DMS 273 (cell line): Measurements from ENCODE around the gene FOXD1.
A peak's percentile ranks its signal among the peaks of the same experiment; 100 is the strongest.
"Not testable (repeated sequence)": the region's sequence is repeated elsewhere in the genome, so short reads cannot be mapped to it uniquely, and the experiment has no call there.

Experiments used
- DNase-seq: peaks from one replicate; lab custom pipeline; 2025; ENCODE audit not compliant: unreplicated experiment; lab: John Stamatoyannopoulos, UW

Gene FOXD1

GRCh38 chr5:73464016-73464745 lies 15.6 kb upstream of the FOXD1 start:
- no peak for DNase-seq

- no peak for DNase-seq
Observed at GRCh38 chr5:73460133-73460532, 11.6 kb upstream of the FOXD1 start.

GRCh38 chr5:73459366-73459765 lies 10.8 kb upstream of the FOXD1 start:
- no peak for DNase-seq

GRCh38 chr5:73456462-73456861 lies 7.9 kb upstream of the FOXD1 start:
- DNase-seq, result not testable (repeated sequence)

- peak; percentile 89 for DNase-seq
Observed at GRCh38 chr5:73454379-73455036, 5.9 kb upstream of the FOXD1 start.

- no peak for DNase-seq
Observed at GRCh38 chr5:73452215-73452614, 3.6 kb upstream of the FOXD1 start.

GRCh38 chr5:73451224-73452130 lies 2.9 kb upstream of the FOXD1 start:
- DNase-seq, result peak; percentile 87

- peak; percentile 60 for DNase-seq
Observed at GRCh38 chr5:73450672-73451223, 2.2 kb upstream of the FOXD1 start.

GRCh38 chr5:73450137-73450536 lies 1.6 kb upstream of the FOXD1 start:
- no peak for DNase-seq

GRCh38 chr5:73447530-73448462 lies 781 bp downstream of the FOXD1 start:
- DNase-seq, result peak; percentile 87

- DNase-seq, result peak; percentile 70
Observed at GRCh38 chr5:73446631-73447529, 1.7 kb downstream of the FOXD1 start.

GRCh38 chr5:73445665-73446630 lies 2.6 kb downstream of the FOXD1 start:
- DNase-seq, result no peak

GRCh38 chr5:73444499-73445438 lies 3.8 kb downstream of the FOXD1 start:
- no peak for DNase-seq

- DNase-seq, result no peak
Observed at GRCh38 chr5:73443829-73444498, 4.6 kb downstream of the FOXD1 start.

GRCh38 chr5:73442996-73443627 lies 5.5 kb downstream of the FOXD1 start:
- no peak for DNase-seq

- peak; percentile 34 for DNase-seq
Observed at GRCh38 chr5:73442231-73442811, 6.3 kb downstream of the FOXD1 start.
